HEK293T (cell line): Measurements from ENCODE around the gene ZBTB7B.
A peak's percentile ranks its signal among the peaks of the same experiment; 100 is the strongest.

ENCODE experiments used
- CTCF ChIA-PET: fragments of 350-600 bp; formaldehyde crosslinking; extraction: SDS; loops from one replicate; lab custom pipeline; 2021; ENCODE audit warnings: antibody characterized with exemption, inconsistent platforms; lab: Yijun Ruan, JAX
- POLR2A ChIA-PET: fragments of 350-600 bp; formaldehyde crosslinking; extraction: SDS; loops from one replicate; lab custom pipeline; 2020; ENCODE audit warnings: antibody characterized with exemption, inconsistent platforms; lab: Yijun Ruan, JAX
- DNase-seq: peaks from one replicate; pipeline ENCODE4 v3.0.0; 2012; ENCODE audit warnings: mixed read lengths; ENCODE audit errors: extremely low spot score
- ARNT ChIP-seq: fragments of 450-650 bp; IDR thresholded peaks from 2 replicates; pipeline ENCODE4 v1.6.1; 2017; ENCODE audit warnings: mild to moderate bottlenecking
- BHLHE40 ChIP-seq: fragments of 450-650 bp; IDR thresholded peaks from 2 replicates; pipeline ENCODE4 v1.6.1; 2016; ENCODE audit warnings: mild to moderate bottlenecking, moderate library complexity, borderline replicate concordance
- CTBP1 ChIP-seq: fragments of 450-650 bp; IDR thresholded peaks from 2 replicates; pipeline ENCODE4 v1.6.1; 2016; ENCODE audit warnings: borderline replicate concordance
- ELF4 ChIP-seq: fragments of 450-650 bp; IDR thresholded peaks from 2 replicates; pipeline ENCODE4 v1.6.1; 2017; ENCODE audit warnings: antibody characterized with exemption
- FOXA1 ChIP-seq: fragments of 450-650 bp; IDR thresholded peaks from 2 replicates; pipeline ENCODE4 v1.6.1; 2016; ENCODE audit warnings: mild to moderate bottlenecking
- FOXK2 ChIP-seq: fragments of 450-650 bp; IDR thresholded peaks from 2 replicates; pipeline ENCODE4 v1.6.1; 2016; ENCODE audit warnings: mild to moderate bottlenecking
- FOXM1 ChIP-seq: fragments of 450-650 bp; IDR thresholded peaks from 2 replicates; pipeline ENCODE4 v1.6.1; 2017; ENCODE audit warnings: mild to moderate bottlenecking, borderline replicate concordance
- HDGF ChIP-seq: fragments of 450-650 bp; IDR thresholded peaks from 2 replicates; pipeline ENCODE4 v1.6.1; 2017; ENCODE audit warnings: antibody characterized with exemption, borderline replicate concordance
- L3MBTL2 ChIP-seq: fragments of 450-650 bp; conservative IDR thresholded peaks from 2 replicates; pipeline ENCODE4 v1.6.1; 2016; ENCODE audit warnings: mild to moderate bottlenecking
- LEF1 ChIP-seq: fragments of 450-650 bp; IDR thresholded peaks from 2 replicates; pipeline ENCODE4 v1.6.1; 2017; ENCODE audit warnings: mild to moderate bottlenecking, borderline replicate concordance
- NFRKB ChIP-seq: fragments of 450-650 bp; IDR thresholded peaks from 2 replicates; pipeline ENCODE4 v1.6.1; 2016; ENCODE audit warnings: mild to moderate bottlenecking, moderate library complexity
- PKNOX1 ChIP-seq: fragments of 450-650 bp; IDR thresholded peaks from 2 replicates; pipeline ENCODE4 v1.6.1; 2016
- SP1 ChIP-seq: fragments of 450-650 bp; IDR thresholded peaks from 2 replicates; pipeline ENCODE4 v1.6.1; 2017
- SUZ12 ChIP-seq: fragments of 450-650 bp; IDR thresholded peaks from 2 replicates; pipeline ENCODE4 v1.6.1; 2016; ENCODE audit warnings: mild to moderate bottlenecking
- TARDBP ChIP-seq: fragments of 450-650 bp; IDR thresholded peaks from 2 replicates; pipeline ENCODE4 v1.6.1; 2016
- ZNF384 ChIP-seq: fragments of 450-650 bp; IDR thresholded peaks from 2 replicates; pipeline ENCODE4 v1.6.1; 2016

ZBTB7B gene

GRCh38 chr1:155009742-155010141, 7.1 kb downstream of the ZBTB7B start:
- DNase-seq: no peak
- ChIA-PET CTCF (no interaction called here), POLR2A (no interaction called here)
- TF ChIP-seq L3MBTL2 (no peak), FOXK2 (no peak), NFRKB (no peak), BHLHE40 (no peak), CTBP1 (no peak), SP1 (no peak), TARDBP (no peak), HDGF (no peak), FOXM1 (no peak), PKNOX1 (no peak), ELF4 (no peak), ZNF384 (no peak), LEF1 (no peak), SUZ12 (no peak), ARNT (no peak), FOXA1 (no peak)

GRCh38 chr1:155010211-155010918, 7.8 kb downstream of the ZBTB7B start:
- TF ChIP-seq CTBP1 (no peak), NFRKB (no peak), SUZ12 (no peak), FOXM1 (no peak), FOXK2 (no peak), TARDBP (no peak), L3MBTL2 (no peak), SP1 (no peak), ELF4 (no peak), ZNF384 (no peak), PKNOX1 (no peak), HDGF (no peak), ARNT (no peak)
- POLR2A ChIA-PET: interaction anchor here (0.6 kb wide), 1 partner anchor 39 kb away, joined by 3 read pairs; no protein-coding TSS in a partner anchor
- no peak for DNase-seq
- CTCF ChIA-PET: no interaction called here

DNA sequence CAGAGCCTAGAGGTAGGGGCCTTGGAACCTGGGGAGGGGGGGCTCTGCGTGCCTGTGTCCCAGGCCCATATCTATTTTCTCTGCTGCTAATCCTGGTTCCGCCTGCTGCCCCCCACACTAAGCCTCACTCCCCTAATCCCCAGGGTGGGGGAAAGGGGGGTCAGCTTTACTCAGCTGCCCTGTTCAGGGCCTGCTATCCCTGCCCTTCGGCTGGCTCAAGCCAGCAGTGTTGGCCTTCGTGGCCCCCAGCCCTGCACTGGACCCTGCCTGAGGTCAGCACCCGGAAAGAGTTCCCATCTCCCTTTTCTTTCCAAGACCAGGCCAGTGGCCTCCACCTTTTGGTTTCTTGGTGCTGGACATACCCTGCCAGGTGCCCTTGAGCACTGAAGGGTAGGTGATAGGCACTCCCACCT, 8.4 kb downstream of the ZBTB7B start:
- TF ChIP-seq FOXK2: no peak
- POLR2A ChIA-PET: interaction anchor here (0.6 to 1.2 kb wide), 2 partner anchors 38 to 50 kb away, joined by 3 read pairs; partner anchors contain the start of gene PYGO2
- DNase-seq: no peak
- CTCF ChIA-PET: no interaction called here

DNA sequence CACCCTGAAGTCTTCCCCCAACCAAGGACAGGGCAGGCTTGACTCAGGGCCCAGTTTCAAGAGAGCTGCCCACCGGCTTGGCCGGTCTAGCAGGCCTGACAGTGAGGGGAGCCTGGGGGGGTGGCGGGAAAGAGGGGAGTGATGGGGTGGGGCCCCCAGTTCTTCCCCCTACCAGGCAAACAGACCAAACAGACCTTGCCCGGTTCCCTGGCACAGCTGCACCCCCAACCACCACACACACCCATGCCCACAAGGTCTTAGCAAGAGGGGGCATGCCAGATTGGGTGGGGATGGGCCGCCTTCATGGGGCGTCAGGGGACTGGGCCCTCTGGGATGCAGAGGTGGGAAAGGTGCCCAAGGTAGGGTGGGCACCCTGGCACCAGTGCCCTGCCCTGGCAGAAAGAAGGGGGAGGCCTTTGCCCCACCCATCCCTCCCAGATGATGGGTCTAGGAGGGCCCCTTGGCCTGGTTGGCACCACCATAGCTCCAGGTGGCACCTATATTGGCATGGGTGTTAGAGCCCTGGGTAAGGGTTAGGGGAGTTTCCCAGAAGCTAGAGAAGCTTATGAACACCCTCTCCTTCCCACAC, 8.9 kb downstream of the ZBTB7B start:
- ChIA-PET POLR2A (interaction anchor here (1.1 to 1.9 kb wide), 5 partner anchors 8 to 183 kb away, joined by 3 to 8 read pairs (median 4); partner anchors contain the start of genes ADAM15 and PYGO2), CTCF (interaction anchor here (1.1 kb wide), 1 partner anchor 12 kb away, joined by 6 read pairs; no protein-coding TSS in a partner anchor)
- TF ChIP-seq HDGF (no peak), BHLHE40 (no peak), ZNF384 (no peak), SP1 (no peak), ELF4 (no peak), PKNOX1 (no peak), FOXA1 (no peak)
- DNase-seq: no peak

DNA sequence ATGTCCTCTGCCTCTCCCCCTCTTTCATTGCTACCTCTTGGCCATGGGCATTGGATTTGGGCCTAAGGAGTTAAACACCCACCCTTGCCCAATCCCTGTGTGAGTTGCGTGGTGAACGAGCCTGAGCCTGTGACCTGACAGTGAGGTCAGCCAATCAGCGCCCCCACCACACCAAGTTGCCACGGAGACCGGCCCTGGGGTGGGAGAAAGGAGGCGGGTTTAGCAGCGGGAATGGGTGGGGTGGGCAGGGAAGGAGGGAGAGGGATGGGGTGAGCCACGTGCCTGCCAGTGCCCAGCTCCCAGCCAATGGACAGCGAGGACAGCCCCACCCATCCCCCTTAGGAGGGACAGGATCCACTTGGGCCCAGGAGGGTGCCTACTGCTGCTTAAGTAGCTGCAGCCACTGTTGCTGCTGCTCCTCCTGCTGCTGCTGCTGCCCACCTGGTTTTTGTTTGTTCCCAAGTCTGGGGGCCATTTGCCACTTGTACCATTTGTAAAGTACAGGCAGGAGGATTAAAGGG, 9.5 kb downstream of the ZBTB7B start:
- ChIA-PET CTCF (interaction anchor here (0.7 to 1.1 kb wide), 2 partner anchors 11 to 12 kb away, joined by 3 to 6 read pairs; no protein-coding TSS in a partner anchor), POLR2A (interaction anchor here (1.1 to 1.9 kb wide), 5 partner anchors 9 to 182 kb away, joined by 3 to 8 read pairs (median 4); partner anchors contain the start of genes ADAM15 and PYGO2)
- TF ChIP-seq ARNT (no peak), L3MBTL2 (peak; percentile 24), HDGF (peak; percentile 25; the same call in 1 of the 2 replicates), PKNOX1 (peak; percentile 96)
- DNase-seq: peak; percentile 63
